Limb (tissue), 2 donors: ENCODE data around the gene CIDEB.

Source experiments
- DNase-seq, 2 donors: peaks; one replicate each; pipeline ENCODE4 v3.0.0-alpha.2; 2016; ENCODE audit errors: extremely low spot score in 2 of 2

The CIDEB gene

GRCh38 chr14:24255438-24255837 lies 52.3 kb downstream of the CIDEB start:
- no peak for DNase-seq
